ENCODE measurements around the gene HMGCS2. TPM values are rescaled to one million over a fixed set of nuclear protein-coding genes. Genes with fewer than 3 reads are reported as not detected.

The HMGCS2 gene
- total and polyA plus RNA-seq, 10 of the 15 experiments (the other 5 are each of a cell fraction or from before 2014, with no cell fraction given), result 0.49 TPM; not detected in 9

- H3K36me3 ChIP-seq (ENCODE audit: control insufficient read depth in 2 of 2, insufficient read depth in 2 of 2, low read length in 1 of 2), result no peaks in the 10 kb centered on the region
- no peak for DNase-seq (ENCODE audit: low read depth, low spot score)
- H3K79me2 ChIP-seq (ENCODE audit: control insufficient read depth, insufficient read depth, low read length), result no peaks in the 10 kb centered on the region
- 48% methylated on average over 2 of the region's 2 CpGs for WGBS (ENCODE audit: insufficient coverage, insufficient replicate concordance, low lambda C conversion rate, missing lambda C conversion rate)
- no peaks in the 10 kb centered on the region for H3K4me1 ChIP-seq (ENCODE audit: control insufficient read depth, insufficient read depth, low read length)
- POLR2A ChIA-PET, result no interaction called here
- FAIRE-seq, result no peak
- in situ Hi-C loops (cut with MboI), result no loop called here
- SMC1A ChIA-PET (ENCODE audit: uncharacterized antibody, unreplicated experiment), result interaction anchor here (0.6 kb wide), 1 partner anchor 1601 kb away, joined by 3 read pairs; no protein-coding TSS in a partner anchor
- intact Hi-C loops (cut with micrococcal nuclease; ENCODE audit: unreplicated experiment), result no loop called here
- H4K20me1 ChIP-seq (ENCODE audit: control insufficient read depth, insufficient read depth), result no peaks in the 10 kb centered on the region
- RAD21 ChIA-PET (ENCODE audit: unreplicated experiment), result no interaction called here
- H3K27ac ChIP-seq (ENCODE audit: control insufficient read depth, insufficient read depth), result no peak overlapping the region
- BruUV-seq (replicated peaks), result no TSS peak
- no peak overlapping the region for H3K4me3 ChIP-seq
- H3K9ac ChIP-seq (ENCODE audit: control insufficient read depth, insufficient read depth, low read length), result no peak overlapping the region
- no peak for ATAC-seq
- no peak overlapping the region for H2AFZ ChIP-seq (ENCODE audit: control insufficient read depth, low read depth, low read length)
- no peak overlapping the region for H3K4me2 ChIP-seq (ENCODE audit: control insufficient read depth, insufficient read depth)
- H3K27me3 ChIP-seq (replicated peaks in 1 of 2; ENCODE audit: control insufficient read depth in 2 of 2, insufficient read depth in 2 of 2, low read length in 1 of 2), result no peaks in the 10 kb centered on the region; a peak in 1 of 4 replicates
- H3K9me3 ChIP-seq (replicated peaks; ENCODE audit: control insufficient read depth, insufficient read depth, low read length), result no peaks in the 10 kb centered on the region
- CTCF ChIA-PET, result interaction anchor here (1.2 to 1.4 kb wide), 2 partner anchors 10 to 18 kb away, joined by 3 read pairs; no protein-coding TSS in a partner anchor
- no peak for TF ChIP-seq FOS (IDR thresholded peaks at IDR 0.05; ENCODE audit: borderline replicate concordance, extremely low read depth, insufficient read length)
- no peak for TF ChIP-seq PAX5 (IDR thresholded peaks at IDR 0.05; ENCODE audit: borderline replicate concordance, low read depth, low read length)
- TF ChIP-seq IKZF1 (conservative IDR thresholded peaks at IDR 0.05), result no peak
- TF ChIP-seq, protein P1, sequence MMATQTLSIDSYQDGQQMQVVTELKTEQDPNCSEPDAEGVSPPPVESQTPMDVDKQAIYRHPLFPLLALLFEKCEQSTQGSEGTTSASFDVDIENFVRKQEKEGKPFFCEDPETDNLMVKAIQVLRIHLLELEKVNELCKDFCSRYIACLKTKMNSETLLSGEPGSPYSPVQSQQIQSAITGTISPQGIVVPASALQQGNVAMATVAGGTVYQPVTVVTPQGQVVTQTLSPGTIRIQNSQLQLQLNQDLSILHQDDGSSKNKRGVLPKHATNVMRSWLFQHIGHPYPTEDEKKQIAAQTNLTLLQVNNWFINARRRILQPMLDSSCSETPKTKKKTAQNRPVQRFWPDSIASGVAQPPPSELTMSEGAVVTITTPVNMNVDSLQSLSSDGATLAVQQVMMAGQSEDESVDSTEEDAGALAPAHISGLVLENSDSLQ (IDR thresholded peaks at IDR 0.05), result no peak
- TF ChIP-seq ZNF384 (IDR thresholded peaks at IDR 0.05; ENCODE audit: borderline replicate concordance, low read depth, low read length), result no peak
- TF ChIP-seq SIX5 (IDR thresholded peaks at IDR 0.05; ENCODE audit: low read depth, low read length, severe bottlenecking), result no peak
- TF ChIP-seq ZBTB4 (CRISPR knock-in tag; IDR thresholded peaks at IDR 0.05), result no peak
- no peak for TF ChIP-seq KDM1A (IDR thresholded peaks at IDR 0.05; ENCODE audit: borderline replicate concordance)
- TF ChIP-seq, protein P2, sequence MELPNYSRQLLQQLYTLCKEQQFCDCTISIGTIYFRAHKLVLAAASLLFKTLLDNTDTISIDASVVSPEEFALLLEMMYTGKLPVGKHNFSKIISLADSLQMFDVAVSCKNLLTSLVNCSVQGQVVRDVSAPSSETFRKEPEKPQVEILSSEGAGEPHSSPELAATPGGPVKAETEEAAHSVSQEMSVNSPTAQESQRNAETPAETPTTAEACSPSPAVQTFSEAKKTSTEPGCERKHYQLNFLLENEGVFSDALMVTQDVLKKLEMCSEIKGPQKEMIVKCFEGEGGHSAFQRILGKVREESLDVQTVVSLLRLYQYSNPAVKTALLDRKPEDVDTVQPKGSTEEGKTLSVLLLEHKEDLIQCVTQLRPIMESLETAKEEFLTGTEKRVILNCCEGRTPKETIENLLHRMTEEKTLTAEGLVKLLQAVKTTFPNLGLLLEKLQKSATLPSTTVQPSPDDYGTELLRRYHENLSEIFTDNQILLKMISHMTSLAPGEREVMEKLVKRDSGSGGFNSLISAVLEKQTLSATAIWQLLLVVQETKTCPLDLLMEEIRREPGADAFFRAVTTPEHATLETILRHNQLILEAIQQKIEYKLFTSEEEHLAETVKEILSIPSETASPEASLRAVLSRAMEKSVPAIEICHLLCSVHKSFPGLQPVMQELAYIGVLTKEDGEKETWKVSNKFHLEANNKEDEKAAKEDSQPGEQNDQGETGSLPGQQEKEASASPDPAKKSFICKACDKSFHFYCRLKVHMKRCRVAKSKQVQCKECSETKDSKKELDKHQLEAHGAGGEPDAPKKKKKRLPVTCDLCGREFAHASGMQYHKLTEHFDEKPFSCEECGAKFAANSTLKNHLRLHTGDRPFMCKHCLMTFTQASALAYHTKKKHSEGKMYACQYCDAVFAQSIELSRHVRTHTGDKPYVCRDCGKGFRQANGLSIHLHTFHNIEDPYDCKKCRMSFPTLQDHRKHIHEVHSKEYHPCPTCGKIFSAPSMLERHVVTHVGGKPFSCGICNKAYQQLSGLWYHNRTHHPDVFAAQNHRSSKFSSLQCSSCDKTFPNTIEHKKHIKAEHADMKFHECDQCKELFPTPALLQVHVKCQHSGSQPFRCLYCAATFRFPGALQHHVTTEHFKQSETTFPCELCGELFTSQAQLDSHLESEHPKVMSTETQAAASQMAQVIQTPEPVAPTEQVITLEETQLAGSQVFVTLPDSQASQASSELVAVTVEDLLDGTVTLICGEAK (IDR thresholded peaks at IDR 0.05; ENCODE audit: borderline replicate concordance), result no peak
- TF ChIP-seq CHD4 (IDR thresholded peaks at IDR 0.05), result no peak
- TF ChIP-seq YBX1 (IDR thresholded peaks at IDR 0.05), result no peak
- TF ChIP-seq ASH2L (IDR thresholded peaks at IDR 0.05; ENCODE audit: borderline replicate concordance, low read depth), result no peak
- TF ChIP-seq RELA (IDR thresholded peaks at IDR 0.05; ENCODE audit: borderline replicate concordance, partially characterized antibody), result no peak
- no peak for TF ChIP-seq SRF (IDR thresholded peaks at IDR 0.05; ENCODE audit: low read depth in 2 of 2, low read length in 2 of 2)
- no peak for TF ChIP-seq RBBP5 (conservative IDR thresholded peaks at IDR 0.05)
Observed at GRCh38 chr1:119816407-119816806, 47.7 kb upstream of the HMGCS2 start.
